COLO829 (cell line): Measurements from ENCODE around the gene ACYP2.
A peak's percentile ranks its signal among the peaks of the same experiment; 100 is the strongest.
"Not testable (repeated sequence)": the region's sequence is repeated elsewhere in the genome, so short reads cannot be mapped to it uniquely, and the experiment has no call there.

Experiments
- DNase-seq: peaks from one replicate; pipeline ENCODE4 v3.0.0; 2012; ENCODE audit warnings: low spot score

The ACYP2 gene

DNA sequence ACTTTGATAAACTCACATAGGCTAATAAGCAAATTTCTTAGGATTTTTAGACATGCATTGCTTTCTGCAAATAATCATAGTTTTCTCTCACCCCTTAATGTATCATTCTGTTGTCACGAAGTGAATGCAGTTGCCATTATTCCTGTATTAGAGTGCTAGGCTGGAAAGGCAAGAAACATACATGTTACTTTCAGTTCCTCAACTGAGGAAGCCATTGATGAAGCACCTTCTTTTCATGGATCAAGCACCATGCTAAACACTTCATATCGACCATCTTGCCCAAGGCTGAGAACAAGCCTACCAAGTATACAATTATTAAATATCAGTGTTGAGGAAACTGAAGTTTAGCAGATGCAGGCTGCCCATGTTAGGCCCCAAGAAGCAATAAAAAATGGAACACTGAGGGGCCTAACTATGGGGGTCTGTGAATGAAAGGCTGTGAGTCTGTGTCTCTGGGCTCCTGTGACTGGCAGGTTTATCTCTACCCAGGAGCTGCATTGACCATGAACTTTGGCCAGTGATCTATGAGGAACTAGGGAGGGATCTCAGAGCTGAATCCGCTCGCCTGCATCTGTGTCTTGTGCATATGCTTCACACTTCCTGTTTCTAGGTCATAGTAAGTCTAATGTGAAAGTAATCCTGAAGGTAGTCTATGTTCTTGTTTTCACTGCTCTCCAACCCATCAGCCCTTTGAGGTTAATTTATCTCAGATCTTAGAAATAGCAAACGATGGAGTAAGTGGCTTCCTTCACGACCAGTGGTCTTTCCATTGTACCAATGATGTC is 156.6 kb downstream of the ACYP2 start:
- no peak for DNase-seq

GRCh38 chr2:54274781-54275242 is 159.4 kb downstream of the ACYP2 start:
- no peak for DNase-seq

- DNase-seq, result no peak
Observed at GRCh38 chr2:54275541-54275940, 160.1 kb downstream of the ACYP2 start.

DNA sequence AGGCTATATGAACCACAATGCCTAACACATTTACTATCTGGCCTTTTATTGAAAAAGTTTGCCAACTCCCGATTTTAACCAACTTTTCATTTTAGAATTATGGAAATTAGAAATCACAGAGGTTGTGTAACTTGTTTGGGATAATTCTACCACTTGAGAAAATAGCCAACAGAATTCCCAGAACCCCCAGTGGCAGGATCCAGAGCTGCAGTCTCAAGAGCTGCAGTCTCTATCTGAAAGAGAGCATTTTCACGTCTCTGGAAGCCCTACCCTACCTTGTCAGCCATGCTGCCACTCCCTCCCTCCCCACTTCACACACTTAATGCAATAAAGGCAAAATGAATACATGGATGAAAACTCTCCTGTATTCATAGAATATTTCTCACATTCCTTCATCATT is 164.0 kb downstream of the ACYP2 start:
- no peak for DNase-seq

DNA sequence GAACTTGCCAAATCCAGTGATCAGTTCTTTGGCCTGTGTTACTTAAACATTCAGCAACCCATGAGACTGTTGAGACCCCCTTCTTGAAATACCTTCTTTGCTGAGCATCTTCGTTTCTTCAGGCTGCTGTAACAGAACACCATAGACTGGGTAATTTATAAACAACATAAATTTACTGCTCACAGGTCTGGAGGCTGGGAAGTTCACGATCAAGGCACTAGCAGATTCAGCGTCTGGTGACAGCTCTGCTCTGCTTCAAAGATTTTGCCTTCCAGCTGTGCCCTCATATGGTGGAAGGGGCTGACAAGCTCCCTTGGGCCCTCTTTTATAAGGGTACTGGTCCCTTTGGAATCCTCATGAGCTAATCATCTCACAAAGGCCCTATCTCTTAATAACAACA is 169.4 kb downstream of the ACYP2 start:
- DNase-seq, result no peak

- no peak for DNase-seq
Observed at GRCh38 chr2:54285451-54285850, 170.0 kb downstream of the ACYP2 start.

GRCh38 chr2:54287532-54287931 is 172.1 kb downstream of the ACYP2 start:
- DNase-seq, result no peak

DNA sequence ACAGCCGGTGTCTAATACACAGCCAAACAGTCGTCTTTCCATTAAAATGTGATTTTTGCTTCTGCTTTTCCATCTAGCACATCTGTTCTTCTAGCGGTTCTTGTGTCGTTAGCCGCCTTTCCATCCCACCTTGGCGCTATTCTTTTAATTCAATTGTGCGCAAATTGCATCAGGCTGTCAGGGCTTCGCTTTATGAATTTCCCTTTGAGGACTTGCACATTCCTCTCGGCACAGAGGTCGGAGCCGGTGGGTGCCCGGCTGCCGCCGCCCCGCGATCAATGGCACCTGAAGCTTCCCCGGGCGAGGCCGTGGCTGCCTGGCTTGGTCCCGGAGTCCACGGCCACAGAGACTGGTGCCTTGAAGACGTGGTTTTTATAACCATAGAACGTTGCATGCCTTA is 174.5 kb downstream of the ACYP2 start:
- no peak for DNase-seq

- DNase-seq, result no peak
Observed at GRCh38 chr2:54290356-54291025, 175.1 kb downstream of the ACYP2 start.

- DNase-seq, result not testable (repeated sequence)
Observed at GRCh38 chr2:54294665-54295064, 179.2 kb downstream of the ACYP2 start.

GRCh38 chr2:54295911-54296310 is 180.5 kb downstream of the ACYP2 start:
- DNase-seq, result no peak

GRCh38 chr2:54298514-54298913 is 183.1 kb downstream of the ACYP2 start:
- DNase-seq, result no peak

DNA sequence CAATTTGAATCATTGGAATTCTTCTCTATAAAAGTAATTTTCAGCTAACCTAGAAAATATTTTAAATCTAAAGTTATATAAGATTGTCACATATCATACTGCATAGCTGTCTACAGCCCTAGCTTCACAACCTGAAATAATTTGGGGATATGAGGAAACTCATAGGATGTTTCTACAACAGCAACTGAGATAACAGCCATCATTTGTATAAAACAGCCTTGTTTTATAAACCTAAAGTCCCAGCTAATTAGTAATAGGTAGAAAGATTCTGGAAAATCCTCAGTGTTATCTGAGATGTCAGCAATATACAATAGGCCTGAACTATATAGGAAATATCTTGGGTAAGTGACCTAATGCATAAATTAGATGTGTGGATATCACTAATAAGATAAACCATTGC is 188.2 kb downstream of the ACYP2 start:
- no peak for DNase-seq

GRCh38 chr2:54306556-54306955 is 191.1 kb downstream of the ACYP2 start:
- DNase-seq, result peak; percentile 13

GRCh38 chr2:54308186-54308585 is 192.8 kb downstream of the ACYP2 start:
- no peak for DNase-seq

DNA sequence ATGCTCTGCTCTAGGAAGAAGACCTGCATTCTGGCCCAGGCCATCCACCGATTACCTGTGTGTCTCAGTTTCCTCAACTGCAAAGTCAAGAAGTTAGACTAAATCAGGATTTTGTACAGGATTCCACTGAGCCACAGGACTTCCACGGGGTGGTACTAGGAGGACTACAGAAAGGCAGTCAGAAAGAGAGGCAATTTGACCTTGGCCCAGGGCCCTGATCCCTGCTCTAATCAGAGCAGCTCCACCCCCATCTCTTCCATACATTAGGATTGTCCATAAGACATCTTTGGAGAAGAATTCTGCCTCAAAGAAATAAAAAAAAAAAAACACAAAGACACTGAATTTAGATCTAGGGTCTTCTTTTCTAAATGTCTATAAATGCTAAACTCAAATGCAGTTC is 193.4 kb downstream of the ACYP2 start:
- DNase-seq, result no peak

DNA sequence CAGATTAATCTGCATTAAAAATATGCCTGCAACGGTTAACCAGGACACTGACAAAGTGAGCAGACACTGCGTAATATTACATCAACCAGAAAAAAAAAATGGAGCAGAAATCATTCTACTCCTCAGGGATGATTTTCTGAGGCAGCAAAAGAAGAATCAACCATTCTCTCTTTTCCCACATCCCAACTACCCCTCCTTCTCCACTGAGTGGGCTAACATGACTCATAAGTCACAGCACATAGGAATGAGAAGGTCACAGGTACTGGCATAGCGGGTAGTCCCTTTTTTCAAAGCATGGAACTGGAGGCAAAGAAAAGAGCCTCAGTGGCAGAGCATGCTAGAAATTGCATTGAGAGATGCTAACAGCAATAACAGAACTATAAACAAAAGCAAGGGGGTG is 194.9 kb downstream of the ACYP2 start:
- DNase-seq, result peak; percentile 77

- DNase-seq, result no peak
Observed at GRCh38 chr2:54310961-54311360, 195.5 kb downstream of the ACYP2 start.

- no peak for DNase-seq
Observed at GRCh38 chr2:54313147-54313546, 197.7 kb downstream of the ACYP2 start.

DNA sequence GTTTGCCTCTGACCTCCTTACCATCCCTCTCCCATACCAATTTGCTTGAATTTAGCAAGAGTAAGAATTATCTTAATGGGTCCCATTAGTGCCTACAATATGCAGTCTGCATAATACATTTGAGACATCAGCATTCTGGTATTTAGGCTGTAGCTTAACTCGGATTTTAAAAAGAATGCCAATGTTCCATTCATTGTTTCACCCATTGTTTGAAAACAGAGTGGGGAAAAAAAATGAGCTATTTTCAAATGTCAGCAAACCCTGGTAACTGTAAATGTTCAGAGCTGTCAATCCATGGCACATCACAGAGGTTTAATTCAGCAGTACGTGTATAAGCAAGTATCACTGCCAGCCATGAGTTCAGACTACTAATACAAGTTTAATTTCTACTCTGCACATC is 202.6 kb downstream of the ACYP2 start:
- DNase-seq, result no peak

DNA sequence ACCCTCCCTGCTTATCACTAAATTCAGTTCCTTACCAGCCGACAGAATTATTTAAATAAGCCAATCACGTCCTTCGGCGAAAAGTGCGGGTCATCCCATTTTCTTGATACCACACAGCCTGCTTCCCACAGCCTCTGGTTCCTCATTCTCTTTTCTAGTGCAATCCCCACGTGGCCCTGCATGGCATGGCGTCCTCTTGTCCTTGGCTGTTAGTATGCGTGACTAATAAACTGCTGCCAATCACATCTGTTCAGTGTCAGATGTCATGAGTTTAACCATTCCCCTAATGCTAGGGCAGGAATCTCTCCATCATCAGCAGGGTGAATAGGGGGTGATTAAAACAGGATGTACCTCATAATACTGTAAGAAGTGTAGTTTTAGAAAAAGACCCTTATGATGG is 203.4 kb downstream of the ACYP2 start:
- DNase-seq, result no peak

DNA sequence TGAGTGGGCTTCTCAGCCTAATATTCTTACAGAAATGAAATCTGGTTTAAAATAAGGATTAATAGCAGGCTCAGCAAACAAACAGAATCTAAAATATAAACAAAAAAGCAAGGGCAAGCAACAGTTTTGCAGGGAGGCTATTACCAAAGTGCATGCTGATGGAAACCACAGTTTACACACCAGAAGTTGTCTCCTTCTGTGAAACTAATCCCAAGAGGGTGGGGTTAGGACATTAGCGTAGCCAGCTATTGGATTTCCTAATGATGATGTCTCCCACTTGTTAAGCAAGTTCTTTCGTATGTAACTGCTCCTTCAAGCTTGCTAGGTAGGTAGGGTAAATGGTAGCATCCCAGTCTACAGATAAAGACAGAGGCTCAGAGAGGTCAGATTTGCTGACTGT is 205.6 kb downstream of the ACYP2 start:
- no peak for DNase-seq

DNA sequence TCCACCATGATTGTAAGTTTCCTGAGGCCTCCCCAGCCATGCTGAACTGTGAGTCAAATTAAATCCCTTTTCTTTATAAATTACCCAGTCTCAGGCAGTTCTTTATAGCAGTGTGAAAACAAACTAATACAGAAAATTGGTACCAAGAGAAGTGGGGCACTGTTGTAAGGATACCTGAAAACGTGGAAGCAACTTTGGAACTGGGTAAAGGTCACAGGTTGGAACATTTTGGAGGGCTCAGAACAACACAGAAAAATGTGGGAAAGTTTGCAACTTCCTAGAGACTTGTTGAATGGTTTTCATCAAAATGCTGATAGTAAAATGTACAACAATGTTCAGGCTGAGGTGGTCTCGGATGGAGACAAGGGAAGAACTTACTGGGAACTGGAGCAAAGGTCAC is 209.1 kb downstream of the ACYP2 start:
- not testable (repeated sequence) for DNase-seq

DNA sequence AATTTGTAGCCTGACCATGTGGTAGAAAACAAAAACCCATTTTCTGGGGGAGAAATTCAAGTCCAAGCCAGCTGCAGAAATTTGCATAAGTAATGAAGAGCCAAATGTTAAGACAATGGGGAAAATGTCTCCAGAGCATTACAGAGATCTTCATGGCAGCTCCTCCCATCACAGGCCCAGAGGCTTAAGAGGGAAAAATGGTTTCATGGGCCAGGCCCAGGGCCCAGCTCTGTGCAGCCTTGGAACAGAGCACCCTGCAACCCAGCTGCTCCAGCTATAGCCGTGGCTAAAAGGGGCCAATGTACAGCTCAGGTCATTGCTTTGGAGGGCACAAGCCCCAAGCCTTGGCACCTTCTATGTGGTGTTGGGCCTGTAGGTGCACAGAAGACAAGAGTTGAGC is 209.7 kb downstream of the ACYP2 start:
- no peak for DNase-seq
